ENCODE measurements around the gene CTCF. TPM values are rescaled to one million over a fixed set of nuclear protein-coding genes. Genes with fewer than 3 reads are reported as not detected.

CTCF gene
- total RNA-seq, 2 donors from 2014 or later = 61.3 to 74.6 TPM

GRCh38 chr16:67579686-67580085 is 17.4 kb downstream of the CTCF start:
- no peaks in the 10 kb centered on the region for H3K4me1 ChIP-seq (ENCODE audit: control insufficient read depth, insufficient read depth, low read length)
- H3K27ac Mint-ChIP-seq = peak overlapping the region; percentile 83

GRCh38 chr16:67580202-67580601 is 17.9 kb downstream of the CTCF start:
- Mint-ChIP-seq H3K9me3 (peaks cover 3% of the 10 kb centered on the region), H3K27me3 (ENCODE audit: insufficient read depth) (no peaks in the 10 kb centered on the region), H3K27ac (no peak overlapping the region), H3K4me1 (no peaks in the 10 kb centered on the region), H3K36me3 (ENCODE audit: low read depth) (peaks cover 46% of the 10 kb centered on the region), H3K4me3 (no peak overlapping the region)
- no peak for TF ChIP-seq CTCF (conservative IDR thresholded peaks at IDR 0.05)
- WGBS, 2 experiments (ENCODE audit: insufficient coverage in 1 of 2, insufficient read length in 1 of 2) = 96 to 100% methylated on average over 3 to 4 of the region's 4 CpGs
- Histone ChIP-seq H3K27me3 (ENCODE audit: control insufficient read depth, insufficient read depth, low read length, poor library complexity, severe bottlenecking) (no peaks in the 10 kb centered on the region), H3K27ac (ENCODE audit: low read depth, low read length) (no peak overlapping the region), H3K4me1 (ENCODE audit: control insufficient read depth, insufficient read depth, low read length) (no peaks in the 10 kb centered on the region), H3K9ac (ENCODE audit: extremely low read depth, low read length, poor library complexity, severe bottlenecking) (no peak overlapping the region), H3K4me3 (ENCODE audit: low read length) (no peak overlapping the region), H3K9me3 (ENCODE audit: control insufficient read depth, low read length) (peaks cover under 1% of the 10 kb centered on the region), H3K36me3 (ENCODE audit: control insufficient read depth, insufficient read depth, low read length) (peaks cover 46% of the 10 kb centered on the region)
- DNase-seq = no peak

More at GRCh38 chr16:67579686-67580085, 17.4 kb downstream of the CTCF start:
- 91 to 95% methylated on average over 4 of the region's 4 CpGs for WGBS, 2 experiments (ENCODE audit: insufficient coverage in 1 of 2, insufficient read length in 1 of 2)
- Mint-ChIP-seq H3K9me3 (peaks cover 3% of the 10 kb centered on the region), H3K36me3 (ENCODE audit: low read depth) (peaks cover 51% of the 10 kb centered on the region), H3K4me1 (no peaks in the 10 kb centered on the region), H3K4me3 (no peak overlapping the region), H3K27me3 (ENCODE audit: insufficient read depth) (no peaks in the 10 kb centered on the region)
- peaks cover 51% of the 10 kb centered on the region for H3K36me3 ChIP-seq (ENCODE audit: control insufficient read depth, insufficient read depth, low read length)
- no peaks in the 10 kb centered on the region for H3K27me3 ChIP-seq (ENCODE audit: control insufficient read depth, insufficient read depth, low read length, poor library complexity, severe bottlenecking)
- DNase-seq = no peak
- no peak for TF ChIP-seq CTCF (conservative IDR thresholded peaks at IDR 0.05)
- H3K9me3 ChIP-seq (ENCODE audit: control insufficient read depth, low read length) = peaks cover 5% of the 10 kb centered on the region
- H3K4me3 ChIP-seq (ENCODE audit: low read length) = no peak overlapping the region
- H3K27ac ChIP-seq (ENCODE audit: low read depth, low read length) = no peak overlapping the region
- no peak overlapping the region for H3K9ac ChIP-seq (ENCODE audit: extremely low read depth, low read length, poor library complexity, severe bottlenecking)

- no peaks in the 10 kb centered on the region for H3K9me3 Mint-ChIP-seq
- no peaks in the 10 kb centered on the region for H3K9me3 ChIP-seq (ENCODE audit: control insufficient read depth, low read length)
- 74 to 81% methylated on average over 3 to 4 of the region's 4 CpGs for WGBS, 2 experiments (ENCODE audit: insufficient coverage in 1 of 2, insufficient read length in 1 of 2)
- TF ChIP-seq CTCF (conservative IDR thresholded peaks at IDR 0.05) = no peak
- H3K36me3 Mint-ChIP-seq (ENCODE audit: low read depth) = peaks cover 12% of the 10 kb centered on the region
- H3K36me3 ChIP-seq (ENCODE audit: control insufficient read depth, insufficient read depth, low read length) = peaks cover 29% of the 10 kb centered on the region
- H3K27ac Mint-ChIP-seq = peak overlapping the region; percentile 23
- no peaks in the 10 kb centered on the region for H3K27me3 Mint-ChIP-seq (ENCODE audit: insufficient read depth)
- no peak overlapping the region for H3K27ac ChIP-seq (ENCODE audit: low read depth, low read length)
- H3K4me1 Mint-ChIP-seq = peaks cover 15% of the 10 kb centered on the region
- H3K27me3 ChIP-seq (ENCODE audit: control insufficient read depth, insufficient read depth, low read length, poor library complexity, severe bottlenecking) = no peaks in the 10 kb centered on the region
- H3K4me3 Mint-ChIP-seq = no peak overlapping the region
- no peak for DNase-seq
- no peaks in the 10 kb centered on the region for H3K4me1 ChIP-seq (ENCODE audit: control insufficient read depth, insufficient read depth, low read length)
- H3K4me3 ChIP-seq (ENCODE audit: low read length) = no peak overlapping the region
- no peak overlapping the region for H3K9ac ChIP-seq (ENCODE audit: extremely low read depth, low read length, poor library complexity, severe bottlenecking)
Observed at GRCh38 chr16:67593288-67593687, 31.0 kb downstream of the CTCF start.

All from endodermal cell (in vitro differentiated cells).